NCI-H1417 treated with DMSO at 0.1 percent for 48 hours (cell line): ENCODE data around the gene ZCCHC4.

Experiments used
- DNase-seq: peaks from one replicate; lab custom pipeline; 2025; lab: John Stamatoyannopoulos, UW

The ZCCHC4 gene

DNA sequence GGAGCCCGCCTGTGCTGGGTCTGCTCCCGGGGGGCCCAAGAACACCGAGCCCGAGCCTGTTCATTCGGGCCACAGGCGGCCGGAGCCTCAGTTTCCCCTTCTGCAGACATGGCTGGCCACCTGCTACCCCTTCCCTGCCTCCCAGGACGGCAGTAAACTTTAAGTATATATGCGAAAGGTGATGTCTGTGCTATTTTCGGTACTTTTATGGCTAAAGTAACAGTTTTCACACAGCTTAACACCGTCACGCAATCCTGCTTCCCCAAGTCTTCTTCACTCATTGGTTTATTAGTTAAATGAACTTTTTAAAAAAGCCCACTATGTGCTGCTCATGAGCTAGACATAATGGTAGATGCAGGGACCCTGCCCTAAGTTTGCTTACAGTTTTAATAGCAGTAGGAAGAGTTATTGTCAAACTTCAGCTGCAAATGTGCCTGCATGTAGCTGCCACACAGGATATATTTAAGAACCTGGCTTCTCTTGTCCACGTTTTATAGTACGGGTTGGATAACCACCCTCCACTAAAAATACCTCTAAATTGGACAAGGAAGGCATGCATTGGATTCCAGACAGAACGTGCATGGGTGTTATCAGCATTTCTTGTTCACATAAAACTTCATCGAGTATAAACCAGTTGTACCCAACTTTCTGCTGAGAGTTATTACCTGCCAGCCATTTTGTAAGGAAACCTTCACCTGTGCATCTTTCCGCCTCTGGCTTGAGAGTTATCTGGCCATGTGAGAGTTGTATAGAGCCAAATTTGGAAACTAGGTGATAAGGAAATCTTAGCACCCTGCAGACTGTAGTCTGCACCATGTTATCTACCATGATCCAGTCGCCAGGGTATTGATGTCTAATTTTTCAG, 65.2 kb downstream of the ZCCHC4 start:
- no peak for DNase-seq

DNA sequence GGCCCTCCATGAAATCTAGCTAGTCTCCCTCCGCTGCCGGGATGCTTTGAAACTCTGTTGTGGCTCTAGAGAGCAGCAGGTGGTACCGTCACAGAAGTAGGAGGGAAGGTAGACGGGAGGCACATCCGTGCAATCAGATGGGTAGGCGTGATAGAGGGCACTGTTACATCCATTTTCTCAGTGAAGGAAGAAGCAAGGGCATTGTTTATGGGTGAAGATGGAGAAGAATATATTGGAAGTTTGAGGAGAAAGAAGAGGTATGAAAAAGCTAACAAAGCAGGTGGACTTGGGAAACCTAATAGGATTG, 65.8 kb downstream of the ZCCHC4 start:
- no peak for DNase-seq

DNA sequence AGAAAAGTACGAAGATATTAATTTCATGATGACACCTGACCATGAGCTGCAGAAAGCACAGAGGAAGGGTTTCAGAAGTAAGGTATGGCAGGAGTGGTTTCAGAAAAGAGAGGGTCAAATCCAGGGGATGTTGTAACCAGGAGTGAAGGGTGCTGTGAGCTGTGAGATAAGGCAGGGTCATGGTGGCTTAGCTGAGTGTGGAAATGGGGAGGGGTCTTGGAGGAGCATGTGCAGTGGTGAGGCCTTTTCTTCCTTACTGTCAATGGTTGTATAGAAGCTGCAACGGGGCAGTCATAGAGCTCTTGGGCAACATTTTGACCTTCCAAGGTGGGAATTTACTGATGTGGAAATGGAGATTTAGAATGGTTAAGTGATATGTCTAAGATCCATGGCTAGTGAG, 67.0 kb downstream of the ZCCHC4 start:
- no peak for DNase-seq

DNA sequence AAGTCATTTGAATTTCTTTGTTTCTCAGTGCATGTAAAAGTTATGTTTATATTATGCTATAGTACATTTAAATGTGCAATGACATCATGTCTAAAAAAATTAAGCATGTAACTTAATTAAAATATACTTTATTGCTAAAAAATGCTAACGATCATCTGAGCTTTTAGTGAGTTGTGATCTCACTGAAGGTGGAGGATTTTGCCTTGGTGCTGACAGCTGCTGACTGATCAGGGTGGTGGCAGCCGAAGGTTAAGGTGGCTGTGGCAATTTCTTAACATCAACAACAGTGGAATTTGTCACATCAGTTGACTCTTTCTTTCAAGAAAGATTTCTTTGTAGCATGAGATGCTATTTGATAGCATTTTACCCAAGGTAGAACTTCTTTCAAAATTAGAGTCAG, 71.1 kb downstream of the ZCCHC4 start:
- no peak for DNase-seq

DNA sequence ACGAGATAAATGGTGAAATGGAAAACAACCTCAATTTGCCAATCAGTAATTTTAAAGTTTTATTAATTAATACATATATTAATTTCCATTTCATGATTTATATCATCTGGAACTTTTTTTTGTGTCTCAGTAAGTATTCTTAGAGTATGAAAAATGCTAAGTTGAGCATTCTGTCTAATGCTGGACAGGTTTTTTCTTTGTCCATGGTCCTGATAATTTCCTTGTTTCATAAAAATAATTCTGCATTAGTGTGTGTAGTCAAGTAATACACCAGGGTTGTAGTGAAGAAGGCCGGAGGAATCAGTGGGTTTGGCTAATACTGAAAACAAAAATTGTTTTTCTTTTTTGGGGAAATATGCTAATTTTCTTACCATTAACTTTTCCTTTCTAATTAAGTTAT, 74.4 kb downstream of the ZCCHC4 start:
- DNase-seq: no peak

DNA sequence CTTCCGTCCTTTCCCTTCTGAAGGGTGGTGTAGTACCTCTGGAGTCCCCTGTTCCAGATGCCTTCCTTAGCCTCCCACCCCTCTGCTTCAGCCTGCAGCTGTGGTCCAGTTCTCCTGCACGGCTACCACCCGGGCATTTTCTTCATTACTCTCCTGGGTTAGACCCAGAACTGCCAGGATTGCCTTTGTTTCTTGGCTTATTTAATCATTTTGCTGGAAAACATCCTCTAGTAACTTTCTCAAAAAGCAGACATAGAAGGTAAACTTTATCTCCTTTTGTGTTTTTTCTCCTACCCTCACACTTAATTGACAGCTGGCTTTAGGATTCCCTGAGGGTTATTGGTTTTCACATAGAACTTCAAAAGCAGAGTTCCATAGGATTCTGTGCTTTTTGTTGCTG, 84.7 kb downstream of the ZCCHC4 start:
- DNase-seq: no peak

DNA sequence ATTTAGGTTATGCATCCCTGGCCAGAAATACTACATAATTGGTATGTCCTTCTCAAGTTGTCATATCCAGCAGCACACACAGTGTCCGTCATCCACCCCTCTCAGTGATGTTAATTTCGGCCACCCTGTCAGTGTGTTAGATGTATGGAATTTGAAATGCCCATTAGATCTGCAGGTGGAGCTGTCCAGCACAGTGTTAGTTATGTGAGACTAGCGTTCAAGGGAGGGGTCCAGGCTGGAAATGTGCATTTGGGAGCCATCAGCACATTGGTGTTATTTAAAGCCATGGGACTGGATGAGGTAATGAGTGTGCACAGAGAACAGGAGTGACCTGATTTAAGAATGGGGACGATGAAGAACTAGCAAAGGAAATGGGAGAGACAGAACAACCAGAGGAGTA, 86.9 kb downstream of the ZCCHC4 start:
- DNase-seq: no peak

DNA sequence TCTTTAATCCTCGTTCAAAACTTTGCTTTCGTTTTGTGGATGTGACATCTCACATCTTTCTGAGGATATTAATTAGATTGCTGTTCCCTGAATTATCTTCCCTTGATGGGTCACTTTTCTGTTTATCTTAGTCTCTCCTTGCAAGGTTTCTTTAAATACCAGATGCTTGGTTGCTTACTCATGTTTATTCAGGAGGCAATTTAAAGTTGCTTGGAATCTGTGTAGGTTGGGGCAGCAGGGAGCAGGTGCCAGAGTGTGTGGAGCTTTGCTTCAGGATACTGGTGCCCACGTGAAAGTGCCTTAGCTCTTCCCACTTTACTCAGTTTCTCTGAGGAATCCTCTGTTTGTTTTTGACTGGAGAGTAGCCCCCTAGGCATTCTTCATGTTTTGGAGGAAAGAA, 88.5 kb downstream of the ZCCHC4 start:
- no peak for DNase-seq

DNA sequence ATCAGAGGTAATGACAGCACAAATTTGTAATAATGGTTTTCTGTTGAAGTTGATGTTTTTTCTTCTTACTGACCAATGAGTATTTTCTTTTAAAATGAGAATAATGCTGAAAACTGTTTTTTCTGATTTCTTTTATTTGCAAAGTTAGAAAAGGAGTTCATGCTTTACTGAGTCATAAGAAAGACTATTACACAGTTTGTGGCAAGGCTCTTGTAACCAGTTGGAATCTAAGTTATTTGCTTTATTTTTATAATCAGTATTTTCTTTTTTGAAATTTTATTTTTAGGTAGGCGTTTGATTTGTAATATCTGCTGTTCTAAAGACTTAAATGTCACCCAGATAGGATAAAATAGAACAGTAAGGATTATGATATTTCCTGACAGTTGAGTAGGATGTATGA, 89.9 kb downstream of the ZCCHC4 start:
- no peak for DNase-seq

GRCh38 chr4:25403699-25404098, 91.1 kb downstream of the ZCCHC4 start:
- DNase-seq: no peak

GRCh38 chr4:25405453-25405852, 92.9 kb downstream of the ZCCHC4 start:
- no peak for DNase-seq

DNA sequence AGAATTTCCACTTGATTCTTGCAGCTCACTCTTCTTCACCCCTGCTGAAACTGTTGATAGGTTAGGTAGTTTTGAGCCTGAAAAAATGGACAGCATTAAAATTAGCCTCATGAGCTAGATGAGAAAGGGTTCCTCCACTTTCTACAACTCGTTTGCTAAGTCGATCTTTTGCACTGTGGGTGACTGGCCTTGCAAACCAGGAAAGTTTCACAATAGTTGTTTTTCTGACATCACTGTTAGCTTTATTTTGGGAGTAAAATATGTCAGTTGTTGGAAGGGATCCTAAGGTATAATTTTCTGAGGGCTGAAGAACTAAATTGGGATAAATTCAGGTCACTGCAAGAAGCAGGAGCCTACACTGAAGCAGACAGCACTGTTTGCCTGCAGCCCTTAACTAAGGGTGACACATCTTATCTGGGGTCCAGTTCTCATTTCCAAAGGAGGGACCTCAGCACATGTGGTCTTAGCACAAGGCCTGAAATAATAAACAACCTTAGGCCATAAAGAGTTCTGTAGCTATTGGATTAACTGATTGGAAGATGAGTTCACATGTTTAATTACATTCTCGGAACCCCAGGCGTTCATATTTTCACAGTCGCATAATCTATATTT, 93.6 kb downstream of the ZCCHC4 start:
- DNase-seq: no peak

GRCh38 chr4:25410820-25411529, 98.4 kb downstream of the ZCCHC4 start:
- no peak for DNase-seq

GRCh38 chr4:25413261-25413660, 100.7 kb downstream of the ZCCHC4 start:
- no peak for DNase-seq

GRCh38 chr4:25417014-25417413, 104.4 kb downstream of the ZCCHC4 start:
- no peak for DNase-seq
